ENCODE measurements around the gene GCNA. TPM values are rescaled to one million over a fixed set of nuclear protein-coding genes. Genes with fewer than 3 reads are reported as not detected.

Gene GCNA
- total RNA-seq, 2 donors from 2014 or later = 1.2 to 1.3 TPM

- H3K4me1 Mint-ChIP-seq = peaks cover 28% of the 10 kb centered on the region
- H3K4me3 Mint-ChIP-seq = peak overlapping the region; percentile 63
- peak in 2 of 3 donors; percentile 12 to 21 for DNase-seq
- ATAC-seq = peak; percentile 75
- H3K27ac Mint-ChIP-seq = peak overlapping the region; percentile 95
- H3K27me3 Mint-ChIP-seq = no peaks in the 10 kb centered on the region
- H3K36me3 Mint-ChIP-seq (ENCODE audit: low read depth) = no peaks in the 10 kb centered on the region
- no peaks in the 10 kb centered on the region for H3K9me3 ChIP-seq (ENCODE audit: control insufficient read depth, low read length, poor library complexity, severe bottlenecking)
These were observed 44.6 kb downstream of the GCNA start for GRCh38 chrX:71622576-71623450.

GRCh38 chrX:71623714-71624113 is 45.5 kb downstream of the GCNA start:
- Mint-ChIP-seq H3K4me1 (peaks cover 22% of the 10 kb centered on the region), H3K4me3 (no peak overlapping the region), H3K27ac (peak overlapping the region; percentile 95), H3K27me3 (no peaks in the 10 kb centered on the region), H3K36me3 (ENCODE audit: low read depth) (no peaks in the 10 kb centered on the region)
- ATAC-seq (peak; percentile 40), DNase-seq (no peak)
- H3K9me3 ChIP-seq (ENCODE audit: control insufficient read depth, low read length, poor library complexity, severe bottlenecking) = no peaks in the 10 kb centered on the region

GRCh38 chrX:71625471-71625870 is 47.2 kb downstream of the GCNA start:
- no peak overlapping the region for H3K4me3 Mint-ChIP-seq
- no peaks in the 10 kb centered on the region for H3K36me3 Mint-ChIP-seq (ENCODE audit: low read depth)

GRCh38 chrX:71626576-71626975 is 48.3 kb downstream of the GCNA start:
- H3K4me3 Mint-ChIP-seq = no peak overlapping the region
- H3K9me3 ChIP-seq (ENCODE audit: control insufficient read depth, low read length, poor library complexity, severe bottlenecking) = no peaks in the 10 kb centered on the region
- H3K27me3 Mint-ChIP-seq = no peaks in the 10 kb centered on the region
- no peak for DNase-seq
- no peak overlapping the region for H3K27ac Mint-ChIP-seq
- peaks cover 9% of the 10 kb centered on the region for H3K4me1 Mint-ChIP-seq
- ATAC-seq = no peak
- no peaks in the 10 kb centered on the region for H3K36me3 Mint-ChIP-seq (ENCODE audit: low read depth)

More at GRCh38 chrX:71625471-71625870, 47.2 kb downstream of the GCNA start:
- ATAC-seq (no peak), DNase-seq (no peak)
- Mint-ChIP-seq H3K27ac (no peak overlapping the region), H3K27me3 (no peaks in the 10 kb centered on the region), H3K4me1 (peaks cover 10% of the 10 kb centered on the region)
- no peaks in the 10 kb centered on the region for H3K9me3 ChIP-seq (ENCODE audit: control insufficient read depth, low read length, poor library complexity, severe bottlenecking)

- DNase-seq = no peak
- Mint-ChIP-seq H3K27ac (no peak overlapping the region), H3K4me3 (no peak overlapping the region), H3K36me3 (ENCODE audit: low read depth) (no peaks in the 10 kb centered on the region), H3K4me1 (peaks cover 4% of the 10 kb centered on the region), H3K27me3 (no peaks in the 10 kb centered on the region)
- no peaks in the 10 kb centered on the region for H3K9me3 ChIP-seq (ENCODE audit: control insufficient read depth, low read length, poor library complexity, severe bottlenecking)
- ATAC-seq = no peak
These were observed 49.6 kb downstream of the GCNA start for GRCh38 chrX:71627588-71628404.

- H3K4me1 Mint-ChIP-seq = no peaks in the 10 kb centered on the region
- no peaks in the 10 kb centered on the region for H3K27me3 Mint-ChIP-seq
- no peak for ATAC-seq
- no peaks in the 10 kb centered on the region for H3K36me3 Mint-ChIP-seq (ENCODE audit: low read depth)
- H3K9me3 ChIP-seq (ENCODE audit: control insufficient read depth, low read length, poor library complexity, severe bottlenecking) = no peaks in the 10 kb centered on the region
- no peak for DNase-seq
- no peak overlapping the region for H3K27ac Mint-ChIP-seq
- no peak overlapping the region for H3K4me3 Mint-ChIP-seq
These were observed 51.2 kb downstream of the GCNA start for GRCh38 chrX:71629467-71629866.

GRCh38 chrX:71632923-71633657 is 54.9 kb downstream of the GCNA start:
- no peaks in the 10 kb centered on the region for H3K9me3 ChIP-seq (ENCODE audit: control insufficient read depth, low read length, poor library complexity, severe bottlenecking)
- H3K27me3 Mint-ChIP-seq = no peaks in the 10 kb centered on the region
- no peaks in the 10 kb centered on the region for H3K36me3 Mint-ChIP-seq (ENCODE audit: low read depth)
- H3K4me3 Mint-ChIP-seq = no peak overlapping the region
- H3K27ac Mint-ChIP-seq = no peak overlapping the region
- ATAC-seq (no peak), DNase-seq (no peak)
- H3K4me1 Mint-ChIP-seq = peaks cover 10% of the 10 kb centered on the region

- H3K27me3 Mint-ChIP-seq = no peaks in the 10 kb centered on the region
- no peak overlapping the region for H3K27ac Mint-ChIP-seq
- H3K9me3 ChIP-seq (ENCODE audit: control insufficient read depth, low read length, poor library complexity, severe bottlenecking) = no peaks in the 10 kb centered on the region
- ATAC-seq = no peak
- H3K4me3 Mint-ChIP-seq = no peak overlapping the region
- H3K4me1 Mint-ChIP-seq = peaks cover 10% of the 10 kb centered on the region
- no peaks in the 10 kb centered on the region for H3K36me3 Mint-ChIP-seq (ENCODE audit: low read depth)
- no peak for DNase-seq
These were observed 56.1 kb downstream of the GCNA start for GRCh38 chrX:71634366-71634765.

- Mint-ChIP-seq H3K27me3 (no peaks in the 10 kb centered on the region), H3K27ac (no peak overlapping the region), H3K4me3 (no peak overlapping the region), H3K36me3 (ENCODE audit: low read depth) (no peaks in the 10 kb centered on the region), H3K4me1 (peaks cover 13% of the 10 kb centered on the region)
- ATAC-seq (peak; percentile 77), DNase-seq (no peak)
- no peaks in the 10 kb centered on the region for H3K9me3 ChIP-seq (ENCODE audit: control insufficient read depth, low read length, poor library complexity, severe bottlenecking)
These were observed 58.4 kb downstream of the GCNA start for GRCh38 chrX:71636438-71637252.

- Mint-ChIP-seq H3K4me3 (no peak overlapping the region), H3K36me3 (ENCODE audit: low read depth) (no peaks in the 10 kb centered on the region), H3K27me3 (no peaks in the 10 kb centered on the region), H3K4me1 (peaks cover 13% of the 10 kb centered on the region), H3K27ac (no peak overlapping the region)
- DNase-seq = no peak
- ATAC-seq = peak; percentile 43
- no peaks in the 10 kb centered on the region for H3K9me3 ChIP-seq (ENCODE audit: control insufficient read depth, low read length, poor library complexity, severe bottlenecking)
These were observed 59.0 kb downstream of the GCNA start for GRCh38 chrX:71637253-71637618.

- no peaks in the 10 kb centered on the region for H3K27me3 Mint-ChIP-seq
- H3K9me3 ChIP-seq (ENCODE audit: control insufficient read depth, low read length, poor library complexity, severe bottlenecking) = no peaks in the 10 kb centered on the region
- no peaks in the 10 kb centered on the region for H3K36me3 Mint-ChIP-seq (ENCODE audit: low read depth)
- H3K4me3 Mint-ChIP-seq = no peak overlapping the region
- no peak for DNase-seq
- no peak overlapping the region for H3K27ac Mint-ChIP-seq
- ATAC-seq = peak; percentile 20
- peaks cover 13% of the 10 kb centered on the region for H3K4me1 Mint-ChIP-seq
These were observed 59.6 kb downstream of the GCNA start for GRCh38 chrX:71637848-71638247.

- H3K9me3 ChIP-seq (ENCODE audit: control insufficient read depth, low read length, poor library complexity, severe bottlenecking) = no peaks in the 10 kb centered on the region
- H3K4me1 Mint-ChIP-seq = peaks cover 13% of the 10 kb centered on the region
- no peak for DNase-seq
- no peaks in the 10 kb centered on the region for H3K27me3 Mint-ChIP-seq
- no peak overlapping the region for H3K27ac Mint-ChIP-seq
- no peaks in the 10 kb centered on the region for H3K36me3 Mint-ChIP-seq (ENCODE audit: low read depth)
- no peak overlapping the region for H3K4me3 Mint-ChIP-seq
- no peak for ATAC-seq
These were observed 60.2 kb downstream of the GCNA start for GRCh38 chrX:71638409-71638808.

Measured in T-helper 17 cell (primary cell).